Limb (tissue), 2 donors: ENCODE data around the gene BPIFB2.

Experiments
- DNase-seq, 2 donors: peaks; one replicate each; pipeline ENCODE4 v3.0.0-alpha.2; 2016; ENCODE audit errors: extremely low spot score in 2 of 2

Gene BPIFB2

GRCh38 chr20:33020278-33021161 lies 13.0 kb downstream of the BPIFB2 start:
- DNase-seq, result no peak

GRCh38 chr20:33021879-33022278 lies 14.4 kb downstream of the BPIFB2 start:
- DNase-seq, result no peak

- DNase-seq, result no peak
These were observed 14.8 kb downstream of the BPIFB2 start for GRCh38 chr20:33022289-33022688.

- no peak for DNase-seq
These were observed 15.4 kb downstream of the BPIFB2 start for GRCh38 chr20:33022694-33023438.

GRCh38 chr20:33023439-33024242 lies 16.1 kb downstream of the BPIFB2 start:
- DNase-seq, result no peak

GRCh38 chr20:33024243-33024560 lies 16.7 kb downstream of the BPIFB2 start:
- DNase-seq, result no peak

GRCh38 chr20:33024609-33025317 lies 17.3 kb downstream of the BPIFB2 start:
- DNase-seq, result no peak

- no peak for DNase-seq
These were observed 17.9 kb downstream of the BPIFB2 start for GRCh38 chr20:33025318-33025876.

- no peak for DNase-seq
These were observed 18.7 kb downstream of the BPIFB2 start for GRCh38 chr20:33026072-33026778.

GRCh38 chr20:33026779-33027759 lies 19.6 kb downstream of the BPIFB2 start:
- no peak for DNase-seq

- no peak for DNase-seq
These were observed 20.6 kb downstream of the BPIFB2 start for GRCh38 chr20:33027769-33028751.

- DNase-seq, result no peak
These were observed 21.4 kb downstream of the BPIFB2 start for GRCh38 chr20:33028875-33029274.

GRCh38 chr20:33030076-33030475 lies 22.6 kb downstream of the BPIFB2 start:
- DNase-seq, result no peak

- DNase-seq, result no peak
These were observed 23.1 kb downstream of the BPIFB2 start for GRCh38 chr20:33030569-33030968.

- no peak for DNase-seq
These were observed 24.0 kb downstream of the BPIFB2 start, which contains the start of gene BPIFB6 for GRCh38 chr20:33031531-33031930. Gene BPIFB6, plus strand, starts transcription at chr20:33031648. Its CDS starts 0 bp downstream, at chr20:33031648.

GRCh38 chr20:33032555-33032954 lies 25.1 kb downstream of the BPIFB2 start:
- DNase-seq, result no peak

- no peak for DNase-seq
These were observed 25.9 kb downstream of the BPIFB2 start for GRCh38 chr20:33033381-33033780.

- DNase-seq, result no peak
These were observed 26.6 kb downstream of the BPIFB2 start for GRCh38 chr20:33034115-33034514.
